Uterus (tissue), 4 donors: ENCODE results near the gene CHIA. TPM values are rescaled to one million over a fixed set of nuclear protein-coding genes. Genes with fewer than 3 reads are reported as not detected.

Experiments used
- DNase-seq, 2 donors: peaks; one replicate each; pipeline ENCODE4 v3.0.0-alpha.2; 2019 to 2020
- H3K27ac ChIP-seq, 2 donors: fragments of 200-600 bp; sonication (generic); 1 replicate in 1 of 2; 2 replicates in 1 of 2; pipeline ENCODE4 v1.5.1; 2016 to 2018
- H3K27me3 ChIP-seq, 2 donors: fragments of 200-600 bp; sonication (generic); one replicate each; pipeline ENCODE4 v1.5.1; 2018 to 2019; ENCODE audit warnings: control low read depth in 1 of 2
- H3K36me3 ChIP-seq, 2 donors: fragments of 200-600 bp; sonication (generic); one replicate each; pipeline ENCODE4 v1.5.1; 2019; ENCODE audit warnings: control low read depth in 1 of 2
- H3K4me1 ChIP-seq, 2 donors: fragments of 200-600 bp; sonication (generic); one replicate each; pipeline ENCODE4 v1.5.1; 2018 to 2019; ENCODE audit warnings: control low read depth in 1 of 2
- H3K4me3 ChIP-seq, 2 donors: fragments of 200-600 bp; sonication (generic); 1 replicate in 1 of 2; 2 replicates in 1 of 2; pipeline ENCODE4 v1.5.1; 2018 to 2019; ENCODE audit warnings: mild to moderate bottlenecking in 1 of 2
- H3K9me3 ChIP-seq, 2 donors: fragments of 200-600 bp; sonication (generic); one replicate each; pipeline ENCODE4 v1.5.1; 2019; ENCODE audit warnings: control low read depth in 1 of 2
- POLR2A ChIP-seq, 2 donors: fragments of 450-650 bp; IDR thresholded peaks; one replicate each; pipeline ENCODE4 v1.6.1; 2016; ENCODE audit warnings: antibody characterized with exemption in 2 of 2, mild to moderate bottlenecking in 1 of 2, moderate library complexity in 1 of 2
- intact Hi-C: fragments of 100-400 bp; cut with DNase I; formaldehyde crosslinking; loops from one replicate; pipeline ENCODE4 v1.15.1; 2023; ENCODE audit warnings: low total_unique reads
- total RNA-seq, 4 donors: library from RNA; depleted of rRNA in 3 of 4; stranded (reverse); fragments of >200 nt in 3 of 4; gene quantifications; one replicate each; pipeline versions ENCODE4 v1.1.0 to v1.2.4, GENCODE V29; 2014 to 2023
- TF ChIP-seq, protein P1 (sequence below), 4 experiments: fragments of 200-600 bp in 2 of 4; fragments of 450-650 bp in 2 of 4; sonication (generic) in 2 of 4; IDR thresholded peaks; one replicate each; pipeline ENCODE4 v1.5.1; 2016 to 2019; ENCODE audit warnings: antibody characterized with exemption in 4 of 4, mild to moderate bottlenecking in 2 of 4, moderate library complexity in 1 of 4
- donor health status: DM: yes; HTN: yes; CAD: no.

The CHIA gene
- total RNA-seq, 4 donors from 2014 or later = 0.14 TPM; not detected in 3

DNA sequence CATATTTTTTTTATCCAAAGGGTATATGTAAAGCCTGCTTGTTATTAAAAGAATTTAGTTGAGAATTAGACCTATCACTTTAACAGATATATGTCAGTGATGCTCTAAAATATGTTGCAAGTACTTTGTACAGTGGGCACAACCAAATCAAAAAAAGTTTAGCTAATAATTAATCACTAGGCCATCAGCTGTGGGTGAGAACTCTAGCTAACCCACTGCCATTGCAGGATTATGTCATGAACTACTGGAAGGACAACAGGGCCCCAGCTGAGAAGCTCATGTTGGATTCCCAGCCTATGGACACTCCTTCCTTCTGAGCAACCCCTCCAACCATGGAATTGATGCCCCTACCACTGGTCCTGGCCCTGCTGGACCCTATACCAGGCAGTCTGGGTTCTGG, 6.8 kb upstream of the CHIA start:
- intact Hi-C loops = no loop called here
- Histone ChIP-seq H3K36me3 (no peaks in the 10 kb centered on the region), H3K27me3 (no peaks in the 10 kb centered on the region), H3K4me3 (no peak overlapping the region), H3K4me1 (no peaks in the 10 kb centered on the region), H3K9me3 (no peaks in the 10 kb centered on the region), H3K27ac (no peak overlapping the region)
- DNase-seq = no peak
- TF ChIP-seq POLR2A (IDR thresholded peaks at IDR 0.05) = no peak
- TF ChIP-seq, protein P1, sequence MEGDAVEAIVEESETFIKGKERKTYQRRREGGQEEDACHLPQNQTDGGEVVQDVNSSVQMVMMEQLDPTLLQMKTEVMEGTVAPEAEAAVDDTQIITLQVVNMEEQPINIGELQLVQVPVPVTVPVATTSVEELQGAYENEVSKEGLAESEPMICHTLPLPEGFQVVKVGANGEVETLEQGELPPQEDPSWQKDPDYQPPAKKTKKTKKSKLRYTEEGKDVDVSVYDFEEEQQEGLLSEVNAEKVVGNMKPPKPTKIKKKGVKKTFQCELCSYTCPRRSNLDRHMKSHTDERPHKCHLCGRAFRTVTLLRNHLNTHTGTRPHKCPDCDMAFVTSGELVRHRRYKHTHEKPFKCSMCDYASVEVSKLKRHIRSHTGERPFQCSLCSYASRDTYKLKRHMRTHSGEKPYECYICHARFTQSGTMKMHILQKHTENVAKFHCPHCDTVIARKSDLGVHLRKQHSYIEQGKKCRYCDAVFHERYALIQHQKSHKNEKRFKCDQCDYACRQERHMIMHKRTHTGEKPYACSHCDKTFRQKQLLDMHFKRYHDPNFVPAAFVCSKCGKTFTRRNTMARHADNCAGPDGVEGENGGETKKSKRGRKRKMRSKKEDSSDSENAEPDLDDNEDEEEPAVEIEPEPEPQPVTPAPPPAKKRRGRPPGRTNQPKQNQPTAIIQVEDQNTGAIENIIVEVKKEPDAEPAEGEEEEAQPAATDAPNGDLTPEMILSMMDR (IDR thresholded peaks at IDR 0.05) = no peak

DNA sequence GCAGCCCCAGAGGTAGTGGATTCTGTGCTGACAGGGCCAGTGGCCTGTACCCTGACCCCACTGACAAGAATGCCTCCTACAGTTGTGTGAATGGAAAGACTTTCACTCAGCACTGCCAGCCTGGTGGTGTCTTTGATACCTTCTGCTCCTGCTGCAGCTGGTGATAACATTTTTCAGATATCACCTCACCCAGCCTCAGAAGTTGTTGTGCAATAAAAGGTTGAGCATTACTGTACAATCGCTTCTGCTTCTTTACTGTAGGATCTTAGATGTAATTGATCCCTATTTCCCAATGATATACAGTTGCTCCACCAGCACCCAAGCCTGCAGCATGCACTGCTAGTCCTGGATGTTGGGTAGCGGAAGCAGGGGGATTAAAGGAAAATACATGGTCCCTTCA, 4.8 kb upstream of the CHIA start:
- no peak overlapping the region for H3K27ac ChIP-seq

DNA sequence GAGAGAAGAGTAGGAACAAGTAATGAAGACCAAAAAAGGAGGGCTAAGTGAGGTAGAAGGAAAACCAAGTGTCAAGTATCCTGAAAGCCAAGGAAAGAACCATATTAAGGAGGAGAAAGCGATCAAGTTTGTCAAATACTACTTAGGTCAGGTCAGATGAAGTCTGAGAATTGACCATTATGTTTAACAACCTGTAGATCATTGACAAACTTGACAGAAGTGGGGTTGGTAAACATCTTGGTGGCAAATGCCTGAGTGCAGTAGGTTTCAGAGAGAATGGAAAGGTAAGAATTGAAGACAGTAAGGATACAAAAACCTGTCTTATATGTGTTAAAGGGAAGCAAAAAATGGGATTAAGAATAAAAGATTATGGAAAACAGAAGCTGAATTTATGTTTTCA, 3.7 kb upstream of the CHIA start:
- Histone ChIP-seq H3K27me3 (no peaks in the 10 kb centered on the region), H3K36me3 (no peaks in the 10 kb centered on the region), H3K9me3 (no peaks in the 10 kb centered on the region), H3K4me3 (no peak overlapping the region), H3K4me1 (no peaks in the 10 kb centered on the region), H3K27ac (no peak overlapping the region)
- intact Hi-C loops = no loop called here
- TF ChIP-seq POLR2A (IDR thresholded peaks at IDR 0.05) = no peak
- TF ChIP-seq, protein P1 (IDR thresholded peaks at IDR 0.05) = no peak
- DNase-seq = no peak

More for the DNA sequence above, 4.8 kb upstream of the CHIA start:
- Histone ChIP-seq H3K27me3 (no peaks in the 10 kb centered on the region), H3K4me1 (no peaks in the 10 kb centered on the region), H3K9me3 (no peaks in the 10 kb centered on the region), H3K36me3 (no peaks in the 10 kb centered on the region), H3K4me3 (no peak overlapping the region)
- no peak for DNase-seq
- intact Hi-C loops = no loop called here
- no peak for TF ChIP-seq POLR2A (IDR thresholded peaks at IDR 0.05)
- TF ChIP-seq, protein P1 (IDR thresholded peaks at IDR 0.05) = no peak

DNA sequence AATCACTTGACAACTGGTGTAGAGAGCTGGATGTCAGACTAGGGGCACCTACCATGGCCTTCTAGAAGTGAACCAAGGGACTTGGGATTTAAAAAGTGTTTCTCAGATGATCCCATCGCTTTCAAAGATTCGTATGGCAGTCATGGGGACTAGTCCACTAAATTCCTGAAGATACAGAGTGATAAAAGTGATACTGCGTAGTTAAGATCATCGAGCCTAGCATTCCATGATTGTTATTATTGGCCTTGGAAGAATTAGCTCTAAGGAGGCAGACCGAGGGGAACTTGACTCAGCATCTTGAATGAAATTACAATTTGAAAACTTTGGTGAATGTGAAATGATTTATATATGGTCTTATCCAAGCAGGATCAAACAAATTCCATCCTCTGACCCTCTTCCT, 1.3 kb upstream of the CHIA start:
- Histone ChIP-seq H3K4me3 (no peak overlapping the region), H3K9me3 (no peaks in the 10 kb centered on the region), H3K27ac (no peak overlapping the region), H3K27me3 (no peaks in the 10 kb centered on the region), H3K4me1 (no peaks in the 10 kb centered on the region), H3K36me3 (no peaks in the 10 kb centered on the region)
- no peak for DNase-seq
- intact Hi-C loops = no loop called here
- TF ChIP-seq, protein P1 (IDR thresholded peaks at IDR 0.05) = no peak
- TF ChIP-seq POLR2A (IDR thresholded peaks at IDR 0.05) = no peak

DNA sequence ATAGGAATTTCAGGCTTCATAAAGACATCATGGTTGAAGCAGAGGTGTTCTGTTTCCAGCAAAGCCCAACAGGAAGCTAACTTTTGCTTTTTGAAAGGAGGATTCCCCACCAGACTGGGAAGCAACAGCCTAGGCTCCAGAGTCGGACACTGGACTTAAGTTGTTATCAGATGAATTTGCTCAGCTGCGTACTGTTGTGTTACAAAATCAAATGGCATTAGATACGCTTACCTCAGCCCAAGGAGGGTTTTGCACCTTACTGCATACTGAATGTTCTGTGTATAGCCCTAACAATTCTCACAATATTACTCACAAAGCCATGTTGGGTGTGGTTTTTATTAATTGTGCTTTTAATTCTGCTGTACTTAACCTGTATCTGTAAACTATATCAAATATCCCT, 547 bp upstream of the CHIA start:
- Histone ChIP-seq H3K27me3 (no peaks in the 10 kb centered on the region), H3K4me1 (no peaks in the 10 kb centered on the region), H3K36me3 (no peaks in the 10 kb centered on the region), H3K27ac (no peak overlapping the region), H3K4me3 (no peak overlapping the region), H3K9me3 (no peaks in the 10 kb centered on the region)
- intact Hi-C loops = no loop called here
- no peak for DNase-seq
- TF ChIP-seq, protein P1 (IDR thresholded peaks at IDR 0.05) = no peak
- no peak for TF ChIP-seq POLR2A (IDR thresholded peaks at IDR 0.05)
